Myocyte (in vitro differentiated cells): ENCODE measurements around the gene SFSWAP. TPM values are rescaled to one million over a fixed set of nuclear protein-coding genes. Genes with fewer than 3 reads are reported as not detected.
"Not testable (repeated sequence)": the region's sequence is repeated elsewhere in the genome, so short reads cannot be mapped to it uniquely, and the experiment has no call there.

Experiments used
- DNase-seq: peaks from one replicate; pipeline ENCODE4 v3.0.0-alpha.2; 2012; ENCODE audit warnings: low read depth
- total RNA-seq: library from RNA; depleted of rRNA; stranded (reverse); fragments of >200 nt; gene quantifications from 2 replicates; pipeline ENCODE4 v1.2.3, GENCODE V29; 2014

Gene SFSWAP
- total RNA-seq, 1 donor from 2014 or later: 24.0 TPM

DNA sequence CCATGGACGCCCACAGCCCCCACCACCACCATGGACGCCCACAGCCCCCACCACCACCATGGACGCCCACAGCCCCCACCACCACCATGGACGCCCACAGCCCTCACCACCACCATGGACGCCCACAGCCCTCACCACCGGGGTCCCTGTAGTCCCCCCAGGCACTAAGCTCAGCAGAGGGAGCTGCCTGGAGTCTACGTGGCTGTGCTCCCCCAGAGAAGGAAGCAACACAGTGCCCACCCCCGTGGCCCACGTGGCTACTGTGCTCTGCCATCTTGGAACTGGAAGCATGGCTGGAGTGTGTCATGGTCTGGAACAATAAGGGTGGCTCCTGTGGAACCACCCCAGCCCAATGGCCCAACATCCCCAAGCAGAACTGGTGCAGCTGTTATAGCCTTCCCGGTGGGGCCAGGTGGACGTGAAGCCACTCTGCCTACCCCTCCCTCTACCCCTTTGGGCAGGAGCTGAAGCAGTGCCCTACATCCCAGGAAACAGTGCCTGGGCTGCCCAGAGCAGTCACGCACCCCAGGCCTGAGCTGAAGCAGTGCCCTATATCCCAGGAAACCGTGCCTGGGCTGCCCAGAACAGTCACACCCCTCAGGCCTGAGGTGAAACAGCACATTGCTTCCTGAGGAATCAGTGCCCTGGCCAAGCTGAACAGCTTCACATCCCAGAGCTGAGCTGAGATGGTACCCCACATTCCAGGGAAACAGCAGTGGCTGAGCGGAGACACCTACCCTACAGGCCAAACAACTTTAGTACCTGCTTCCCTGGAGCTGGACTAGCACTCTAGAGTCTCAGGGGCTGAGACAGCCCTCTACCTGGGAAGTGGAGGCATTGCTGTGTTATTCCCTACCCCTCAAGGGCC is 9.0 kb upstream of the SFSWAP start:
- no peak for DNase-seq

DNA sequence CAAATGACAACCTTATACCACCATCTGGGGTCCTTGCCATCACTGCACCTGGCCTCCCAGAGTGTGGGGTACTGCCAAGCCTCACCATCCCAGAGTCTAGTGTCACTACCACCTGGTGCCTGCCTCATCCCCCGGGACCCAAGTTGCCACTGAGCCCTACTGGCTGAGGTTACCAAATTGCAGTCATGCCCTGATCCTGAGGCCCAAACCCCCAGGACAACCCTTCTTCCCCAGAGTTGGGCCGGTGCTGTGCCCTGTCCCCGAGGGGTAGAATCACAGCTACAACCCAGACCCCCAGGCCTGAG is 8.4 kb upstream of the SFSWAP start:
- no peak for DNase-seq

DNA sequence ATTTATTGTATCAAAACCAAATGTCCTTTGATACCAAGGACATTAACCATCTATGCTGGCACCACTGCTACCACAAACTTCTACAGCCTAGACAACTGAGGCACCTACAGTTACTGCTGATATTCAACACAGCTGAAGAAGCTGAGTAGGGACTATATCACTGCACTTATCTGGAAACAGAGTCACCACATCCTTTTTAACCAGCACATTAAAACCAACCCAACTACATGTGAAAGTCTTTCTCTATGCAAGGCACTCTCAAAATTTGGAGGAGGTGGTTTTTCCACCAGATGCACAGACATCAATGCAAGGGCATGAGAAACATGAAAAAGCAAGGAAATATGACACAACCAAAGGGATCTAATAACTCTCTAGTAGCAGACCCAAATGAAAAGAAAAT is 7.7 kb upstream of the SFSWAP start:
- DNase-seq: no peak

DNA sequence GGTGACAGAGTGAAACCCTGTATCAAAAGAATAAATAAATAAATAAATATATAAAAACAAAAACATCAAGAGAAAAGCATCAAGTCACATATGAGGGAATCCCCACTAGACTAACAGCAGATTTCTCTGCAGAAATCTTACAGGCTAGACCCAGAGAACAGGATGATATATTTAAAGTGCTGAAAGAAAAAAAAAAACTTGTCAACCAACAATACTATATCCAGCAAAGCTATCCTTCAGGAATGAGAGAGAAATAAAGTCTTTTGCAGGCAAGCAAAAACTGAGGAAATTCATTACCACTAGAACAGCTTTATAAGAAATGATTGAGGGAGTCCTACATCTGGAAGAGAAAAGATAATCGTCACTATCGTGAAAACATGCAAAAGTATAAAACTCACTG is 6.4 kb upstream of the SFSWAP start:
- no peak for DNase-seq

DNA sequence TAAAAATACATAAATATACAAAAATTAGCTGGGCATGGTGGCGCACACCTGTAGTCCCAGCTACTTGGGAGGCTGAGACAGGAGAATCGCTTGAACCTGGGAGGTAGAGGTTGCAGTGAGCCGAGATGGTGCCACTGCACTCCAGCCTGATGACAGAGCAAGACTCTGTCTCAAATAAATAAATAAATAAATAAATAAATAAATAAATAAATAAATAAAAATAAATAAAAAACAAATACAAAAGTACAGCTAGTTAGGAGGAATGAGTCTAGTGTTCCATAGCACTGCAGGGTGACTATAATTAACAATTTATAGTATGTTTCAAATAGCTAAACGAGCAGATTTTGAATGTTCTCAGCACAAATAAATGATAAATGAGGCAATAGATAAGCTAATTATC is 4.2 kb upstream of the SFSWAP start:
- DNase-seq: not testable (repeated sequence)

DNA sequence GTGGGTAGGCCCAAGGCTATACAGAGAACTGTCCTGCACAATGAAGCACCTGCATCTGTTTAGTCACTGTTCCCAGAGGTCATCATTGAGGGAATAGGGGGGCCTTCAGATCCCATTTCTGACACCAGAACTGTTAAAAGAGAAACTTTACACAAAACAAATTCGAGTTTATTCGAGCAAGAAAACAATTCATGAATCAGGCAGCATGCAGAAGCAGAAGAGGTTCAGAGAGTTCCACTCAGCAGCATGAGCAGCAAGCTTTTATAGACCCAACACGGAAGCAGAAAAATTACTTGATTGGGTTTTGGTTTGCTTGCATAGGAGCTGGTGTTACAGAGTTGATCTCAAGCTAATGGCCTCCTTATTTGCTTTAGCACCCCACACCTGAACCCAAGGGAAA is 1.7 kb upstream of the SFSWAP start:
- DNase-seq: no peak

DNA sequence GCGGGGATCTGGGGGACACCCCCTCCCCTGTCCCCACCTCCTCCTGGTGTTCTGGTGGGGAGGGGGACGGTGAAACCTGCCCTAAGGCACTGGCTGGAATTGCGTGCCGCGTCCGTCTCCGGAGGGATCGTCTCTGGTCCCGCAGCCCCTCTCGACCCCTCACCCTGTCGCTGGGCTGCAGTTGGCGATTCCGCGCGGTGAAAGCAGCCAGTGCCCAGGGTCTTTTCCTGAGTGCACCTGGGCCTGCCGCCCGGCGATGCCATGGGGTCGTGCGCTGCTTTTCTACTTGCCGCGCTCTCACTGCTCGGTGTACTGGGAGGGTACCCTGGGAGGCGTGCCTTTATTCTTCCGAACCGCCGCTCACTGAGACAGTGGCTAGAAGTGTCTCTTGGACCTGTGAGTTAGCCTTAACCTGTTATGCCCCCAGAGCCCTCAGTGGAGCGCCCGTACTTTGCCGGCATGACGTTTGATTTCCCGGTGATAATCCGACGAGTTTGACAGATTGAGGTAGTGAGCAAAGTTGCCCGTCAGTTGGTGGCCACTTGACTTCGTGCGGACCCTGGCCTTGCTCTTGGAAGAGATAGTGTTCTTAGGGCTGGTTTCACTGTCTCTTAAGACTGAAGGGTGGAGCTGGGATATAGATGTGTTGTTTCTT is 788 bp downstream of the SFSWAP start:
- no peak for DNase-seq

DNA sequence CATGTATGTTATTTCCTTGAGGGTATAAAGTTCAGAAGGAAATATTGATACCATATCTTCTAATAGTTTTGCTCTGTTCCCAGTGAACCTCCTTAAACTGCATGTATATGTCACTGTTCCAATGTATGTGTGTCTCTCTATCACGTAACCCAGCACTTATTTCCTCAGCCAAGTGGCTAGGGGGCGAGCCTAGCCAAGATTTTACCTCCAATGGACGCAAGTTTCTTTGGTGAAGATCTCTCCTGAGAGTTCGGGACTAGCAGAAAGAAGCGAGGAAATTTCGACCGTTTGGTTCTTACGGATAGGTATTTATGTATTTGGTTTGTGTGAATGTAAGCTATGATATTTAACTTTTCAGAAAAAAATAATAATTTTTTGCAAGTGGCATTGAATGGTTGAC is 2.5 kb downstream of the SFSWAP start:
- no peak for DNase-seq

DNA sequence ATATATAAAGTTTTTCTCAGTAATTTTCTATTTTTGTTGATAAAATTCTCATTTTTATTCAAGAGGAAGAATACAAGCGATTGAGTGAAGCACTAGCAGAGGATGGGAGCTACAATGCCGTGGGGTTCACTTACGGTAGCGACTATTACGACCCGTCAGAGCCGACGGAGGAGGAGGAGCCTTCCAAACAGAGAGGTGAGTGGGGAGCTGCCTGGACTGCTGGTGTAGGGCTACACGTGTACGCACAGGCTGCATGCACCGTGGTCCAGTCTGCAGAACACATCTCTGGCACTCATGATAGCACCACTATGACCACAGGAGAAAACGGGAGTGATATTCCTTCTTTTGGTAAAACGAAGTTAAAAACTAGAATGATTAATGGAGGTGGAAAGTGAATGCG is 3.9 kb downstream of the SFSWAP start:
- no peak for DNase-seq

DNA sequence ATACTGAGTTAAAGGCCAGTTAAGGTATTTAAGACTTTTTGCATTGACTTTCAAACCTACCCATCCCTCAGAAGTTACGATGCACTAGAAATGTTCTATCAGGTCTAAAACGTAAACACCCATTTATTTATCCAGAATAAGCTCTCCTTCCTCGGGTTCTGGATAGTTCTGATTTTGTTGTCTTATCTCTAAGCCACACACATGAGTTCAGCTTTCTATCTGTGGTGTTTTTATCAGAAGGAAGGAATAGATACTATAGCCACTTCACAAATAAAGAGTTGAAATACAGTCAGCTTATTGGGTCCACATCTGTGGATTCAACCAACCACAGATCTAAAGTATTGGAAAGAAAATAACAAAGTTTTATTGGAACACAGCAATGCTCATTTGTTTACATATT is 5.4 kb downstream of the SFSWAP start:
- DNase-seq: no peak

DNA sequence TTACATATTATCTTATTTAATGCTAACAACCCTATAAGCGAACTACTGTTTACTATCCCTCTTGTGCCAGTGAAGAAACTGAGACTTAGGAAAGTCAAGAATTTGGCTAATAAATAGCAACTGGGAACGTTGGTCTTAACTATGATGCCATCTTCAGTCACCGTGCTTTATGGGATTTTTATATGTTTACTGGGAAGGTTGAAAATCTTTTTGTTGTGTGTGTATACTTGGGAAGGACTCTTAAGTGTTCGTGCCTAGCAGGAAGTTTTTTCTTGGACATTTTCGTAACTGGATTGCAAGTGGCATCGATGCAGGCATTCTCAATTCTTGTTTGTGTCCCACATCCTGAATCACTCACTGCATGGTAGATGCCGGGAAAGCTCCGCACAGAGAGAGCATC is 9.4 kb downstream of the SFSWAP start:
- no peak for DNase-seq

DNA sequence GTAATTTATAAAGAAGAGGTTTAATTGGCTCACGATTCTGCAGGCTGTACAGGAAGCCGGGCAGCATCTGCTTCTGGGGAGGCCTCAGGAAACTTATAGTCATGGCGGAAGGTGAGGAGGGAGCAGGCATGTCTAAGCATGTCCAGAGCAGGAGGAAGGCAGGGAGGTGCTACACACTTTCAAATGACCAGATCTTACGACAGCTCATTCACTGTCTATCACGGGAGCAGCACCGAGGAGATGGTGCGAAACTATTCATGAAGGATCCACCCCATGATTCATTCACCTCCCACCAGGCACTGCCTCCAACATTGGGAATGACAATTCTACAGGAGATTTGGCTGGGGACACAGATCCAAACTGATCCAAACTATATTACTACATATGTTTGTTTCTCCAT is 10.0 kb downstream of the SFSWAP start:
- DNase-seq: no peak

DNA sequence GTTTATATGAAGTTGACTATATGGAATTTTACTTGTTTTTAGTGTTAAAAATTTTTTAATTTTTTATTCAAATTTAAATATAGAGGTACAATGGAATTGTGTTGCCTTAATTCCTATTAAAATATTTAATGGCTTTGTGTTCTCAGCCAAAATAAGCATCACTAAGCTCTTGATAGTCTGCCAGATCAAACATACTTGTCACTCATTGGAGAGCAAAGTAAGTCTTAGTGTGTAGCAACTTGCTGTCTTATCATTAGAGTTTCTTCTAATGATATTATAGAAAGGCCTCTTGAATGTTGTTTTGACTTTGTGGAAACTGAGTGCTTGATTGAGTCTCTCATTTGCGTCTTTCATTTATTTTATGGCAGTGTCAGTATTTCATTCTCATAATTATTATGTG is 10.7 kb downstream of the SFSWAP start:
- DNase-seq: no peak

DNA sequence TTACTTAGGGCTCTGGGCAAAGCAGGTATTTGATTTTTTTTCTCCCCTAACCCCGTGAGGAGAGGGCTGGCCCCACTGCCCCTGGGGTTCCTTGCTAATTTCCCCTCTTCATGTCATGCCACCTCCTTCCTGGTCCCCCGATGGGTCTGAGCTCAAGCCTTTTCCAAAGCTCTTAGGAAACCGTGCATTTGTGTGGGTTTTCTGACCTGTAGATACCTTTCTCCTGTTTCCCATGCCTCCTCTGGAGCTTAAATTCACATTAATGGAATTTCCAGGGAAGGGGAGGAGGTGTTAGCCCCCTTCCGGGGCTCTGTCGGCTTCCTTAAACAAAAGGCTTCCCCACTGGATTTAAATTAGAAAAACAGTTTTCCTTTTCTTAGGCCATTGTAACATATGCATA is 12.6 kb downstream of the SFSWAP start:
- no peak for DNase-seq

DNA sequence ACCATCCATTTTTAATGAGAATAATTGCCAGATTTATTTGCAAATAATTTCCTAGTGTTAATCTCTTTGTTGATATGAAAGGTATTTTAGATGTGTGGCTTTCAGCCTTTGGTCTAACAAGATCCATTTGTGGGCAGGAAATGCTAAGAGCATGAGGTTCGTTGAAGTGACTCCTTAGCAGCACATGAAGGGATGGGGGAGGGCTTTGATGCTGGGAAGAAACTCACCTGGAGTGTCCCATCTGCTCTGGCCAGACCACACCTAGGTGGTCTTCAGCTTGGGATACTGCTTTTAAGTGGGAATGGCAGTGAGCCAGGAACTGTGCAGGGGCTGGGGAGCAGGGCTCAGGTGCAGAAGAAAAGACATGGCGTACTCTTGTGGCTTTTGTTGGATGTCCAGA is 13.6 kb downstream of the SFSWAP start:
- DNase-seq: no peak

DNA sequence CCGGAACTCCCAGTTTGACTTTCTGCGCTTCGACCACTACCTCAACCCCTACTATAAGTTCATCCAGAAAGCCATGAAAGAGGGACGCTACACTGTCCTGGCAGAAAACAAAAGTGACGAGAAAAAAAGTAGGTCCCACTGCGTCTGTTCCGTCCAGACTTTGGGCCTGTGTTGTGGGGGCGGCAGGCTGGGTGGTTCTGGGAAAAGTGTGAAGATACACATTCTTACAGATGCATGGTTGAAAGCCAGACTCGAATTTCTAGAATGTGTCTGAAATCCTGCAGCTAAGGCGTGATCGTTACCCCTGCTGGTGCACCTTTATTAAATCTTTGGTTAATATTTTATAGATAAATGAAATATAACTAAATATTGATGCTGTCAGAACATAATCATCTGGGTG is 14.6 kb downstream of the SFSWAP start:
- DNase-seq: no peak

DNA sequence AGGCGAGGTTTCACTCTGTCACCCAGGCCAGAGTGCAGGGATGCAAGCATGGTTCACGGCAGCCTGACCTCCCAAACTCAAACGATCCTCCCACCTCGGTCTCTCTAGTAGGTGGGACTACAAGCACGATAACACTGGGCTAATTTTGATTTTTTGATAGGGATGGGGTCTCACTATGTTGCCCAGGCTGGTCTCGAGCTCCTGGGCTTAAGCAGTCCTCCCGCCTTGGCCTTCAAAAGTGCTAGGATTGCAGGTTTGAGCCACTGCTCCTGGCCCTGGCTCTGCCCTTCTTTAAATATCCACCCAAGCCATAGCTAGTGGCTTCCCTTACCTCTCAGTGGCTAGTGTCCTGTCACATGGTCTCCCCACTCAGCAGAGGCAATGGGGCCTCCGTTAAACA is 17.8 kb downstream of the SFSWAP start:
- no peak for DNase-seq

DNA sequence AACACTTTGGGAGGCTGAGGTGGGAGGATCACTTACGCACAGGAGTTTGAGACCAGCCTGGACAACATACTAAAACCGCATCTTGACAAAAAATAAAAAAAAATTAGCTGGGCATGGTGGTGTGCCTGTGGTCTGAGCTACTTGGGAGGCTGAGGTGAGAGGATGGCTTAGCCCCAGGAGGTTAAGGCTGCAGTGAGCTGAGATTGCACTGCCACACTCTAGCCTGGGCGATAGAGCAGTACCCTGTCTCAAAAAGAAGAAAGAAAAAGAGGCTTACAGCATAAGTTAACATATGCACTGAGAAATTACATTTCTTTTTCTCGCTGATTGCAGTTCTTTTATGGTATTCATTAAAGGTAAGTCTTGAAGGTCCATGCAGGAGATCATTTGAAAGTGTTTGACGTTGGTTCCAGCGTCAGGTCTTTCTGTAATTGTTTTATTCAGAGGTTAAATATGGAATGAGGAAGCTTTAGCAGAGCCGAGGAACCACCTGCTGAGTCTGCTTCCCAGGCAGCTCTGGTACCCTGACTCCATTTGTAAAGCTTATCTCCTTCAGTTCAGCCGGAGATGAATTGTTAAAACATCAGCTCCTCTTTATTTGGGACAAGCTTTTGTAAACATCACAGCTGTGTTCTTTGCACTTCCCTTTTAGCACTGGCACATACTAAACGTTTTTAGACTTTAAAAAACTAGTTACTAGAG is 18.5 kb downstream of the SFSWAP start:
- DNase-seq: no peak

DNA sequence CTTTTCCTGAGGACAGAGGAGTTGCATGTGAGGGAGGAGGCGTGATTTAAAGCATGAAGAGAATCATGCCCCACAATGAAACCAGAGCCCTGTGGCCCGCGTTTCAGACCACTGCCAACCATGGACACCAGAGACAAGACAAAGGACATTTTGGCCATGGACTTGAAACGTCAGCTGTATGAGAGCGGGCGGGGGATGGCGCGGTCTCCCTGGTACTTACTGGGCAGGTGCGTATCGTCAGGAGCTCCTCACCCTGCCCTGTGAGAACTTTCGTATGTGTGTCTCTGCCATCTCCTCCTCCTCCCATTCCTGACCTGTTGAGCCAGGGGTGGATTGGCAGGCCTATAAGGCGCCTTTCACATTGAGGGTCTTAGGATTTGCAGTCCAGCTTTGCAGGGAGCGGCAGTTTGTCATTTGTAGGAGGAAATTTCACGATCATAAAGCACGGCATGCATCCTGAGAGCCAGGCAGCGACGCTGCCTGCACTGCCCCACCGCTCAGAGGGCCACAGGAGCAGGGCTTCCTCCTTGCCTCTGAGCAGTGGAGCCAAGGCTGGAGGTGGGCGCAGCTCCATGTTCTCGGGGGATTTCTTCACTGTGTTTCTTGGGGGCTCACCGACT is 22.2 kb downstream of the SFSWAP start:
- DNase-seq: no peak

DNA sequence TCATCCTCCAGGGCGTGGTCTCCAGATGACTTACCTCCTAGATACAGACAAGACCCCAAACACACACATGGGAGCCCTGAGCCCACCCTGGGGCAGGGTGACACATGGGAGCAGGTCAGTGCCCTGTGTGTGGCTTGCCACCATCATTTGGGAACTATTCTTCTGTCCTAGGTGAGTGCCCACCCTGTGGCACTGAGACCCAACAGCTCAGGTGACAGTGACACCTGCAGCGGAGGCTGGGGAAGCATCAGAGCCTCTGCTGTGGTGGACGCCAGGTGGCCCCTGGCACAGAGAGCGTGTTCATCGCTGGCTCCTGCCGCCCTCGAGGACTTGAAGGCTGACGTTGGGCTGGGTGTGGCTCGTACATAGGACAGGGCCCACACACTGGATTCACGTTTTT is 23.0 kb downstream of the SFSWAP start:
- DNase-seq: no peak

DNA sequence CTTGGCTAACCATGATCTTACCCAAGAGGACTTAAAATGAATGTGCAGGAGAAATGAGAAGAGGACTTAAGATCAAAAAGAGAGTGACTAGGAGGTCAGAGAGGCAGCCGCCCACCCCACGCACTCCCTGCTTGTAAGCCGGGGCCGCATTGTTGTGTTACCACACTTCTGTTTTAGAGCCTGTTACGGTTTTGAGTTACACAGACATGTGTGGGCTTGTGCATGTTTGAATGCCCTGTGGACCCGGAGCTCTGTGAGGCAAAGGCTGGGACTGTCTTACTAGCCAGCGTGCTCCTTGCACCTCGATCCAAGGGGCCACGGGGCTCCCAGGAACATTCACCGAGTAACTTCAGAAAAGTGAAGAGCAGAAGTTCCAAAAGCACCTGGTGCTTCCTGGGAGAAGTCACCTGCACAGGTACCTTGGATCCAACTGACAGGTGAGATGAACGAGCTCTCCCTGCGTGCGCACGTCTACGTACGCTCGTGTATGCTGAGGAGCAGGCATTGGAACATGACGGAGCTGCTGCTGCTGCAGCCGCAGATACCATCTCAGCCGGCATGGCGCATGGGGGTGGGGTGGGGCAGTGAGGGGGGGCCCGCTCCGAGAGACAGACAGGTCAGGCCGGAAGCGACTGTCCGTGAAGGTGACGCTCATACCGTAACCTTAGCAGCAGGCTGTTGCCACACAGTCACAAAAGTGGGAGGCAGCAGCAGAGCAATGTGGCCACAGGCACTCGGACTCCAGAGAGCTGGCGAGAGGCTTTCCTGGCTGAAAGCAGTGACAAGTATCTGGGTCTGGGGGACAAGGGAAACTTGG is 23.7 kb downstream of the SFSWAP start:
- no peak for DNase-seq

DNA sequence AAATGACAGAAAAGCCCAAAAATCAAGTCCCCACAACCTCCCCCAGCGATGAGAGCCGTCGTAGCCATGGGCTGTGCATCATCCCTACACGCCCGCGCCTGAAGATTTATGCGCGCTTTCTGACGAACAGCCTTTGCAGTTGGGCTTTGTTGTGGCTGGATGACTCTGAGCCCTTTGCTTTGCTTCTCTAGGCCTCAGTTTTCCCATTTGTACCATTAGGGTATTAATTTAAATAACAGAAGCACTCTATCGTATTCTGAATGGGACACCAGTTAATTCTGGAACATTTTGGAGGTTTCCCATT is 24.2 kb downstream of the SFSWAP start:
- DNase-seq: no peak
